ENCODE results near the gene SLIT3.

The SLIT3 gene

GRCh38 chr5:169080448-169080911 is 220.5 kb downstream of the SLIT3 start:
- no peak for DNase-seq (ENCODE audit: insufficient read length, low spot score)
- TF ChIP-seq PAX5 (IDR thresholded peaks at IDR 0.05; ENCODE audit: insufficient read depth, low read length, severe bottlenecking) = no peak
- TF ChIP-seq SPI1 (IDR thresholded peaks at IDR 0.05; ENCODE audit: low read depth, low read length) = no peak
- no peak for TF ChIP-seq POLR2AphosphoS5 (IDR thresholded peaks at IDR 0.05; ENCODE audit: low read depth, low read length)
- no peak for TF ChIP-seq POLR2A (IDR thresholded peaks at IDR 0.05; ENCODE audit: low read depth, low read length)
- TF ChIP-seq TAF1 (IDR thresholded peaks at IDR 0.05; ENCODE audit: low read depth, low read length) = no peak
- no peak for TF ChIP-seq POU2F2 (IDR thresholded peaks at IDR 0.05; ENCODE audit: low read depth, low read length)
- no peak for FAIRE-seq

- TF ChIP-seq TAF1 (IDR thresholded peaks at IDR 0.05; ENCODE audit: low read depth, low read length) (no peak), SPI1 (IDR thresholded peaks at IDR 0.05; ENCODE audit: low read depth, low read length) (no peak), PAX5 (IDR thresholded peaks at IDR 0.05; ENCODE audit: insufficient read depth, low read length, severe bottlenecking) (no peak), POLR2A (IDR thresholded peaks at IDR 0.05; ENCODE audit: low read depth, low read length) (no peak), POLR2AphosphoS5 (IDR thresholded peaks at IDR 0.05; ENCODE audit: low read depth, low read length) (no peak), POU2F2 (IDR thresholded peaks at IDR 0.05; ENCODE audit: low read depth, low read length) (no peak)
- no peak for FAIRE-seq
These were observed 221.2 kb downstream of the SLIT3 start for GRCh38 chr5:169079697-169080096.

GRCh38 chr5:169074839-169075238 is 226.1 kb downstream of the SLIT3 start:
- FAIRE-seq (no peak), DNase-seq (ENCODE audit: insufficient read length, low spot score) (no peak)
- no peak for TF ChIP-seq POLR2A (IDR thresholded peaks at IDR 0.05; ENCODE audit: low read depth, low read length)
- no peak for TF ChIP-seq POLR2AphosphoS5 (IDR thresholded peaks at IDR 0.05; ENCODE audit: low read depth, low read length)
- TF ChIP-seq POU2F2 (IDR thresholded peaks at IDR 0.05; ENCODE audit: low read depth, low read length) = no peak
- no peak for TF ChIP-seq SPI1 (IDR thresholded peaks at IDR 0.05; ENCODE audit: low read depth, low read length)
- no peak for TF ChIP-seq TAF1 (IDR thresholded peaks at IDR 0.05; ENCODE audit: low read depth, low read length)
- no peak for TF ChIP-seq PAX5 (IDR thresholded peaks at IDR 0.05; ENCODE audit: insufficient read depth, low read length, severe bottlenecking)

More at GRCh38 chr5:169079697-169080096, 221.2 kb downstream of the SLIT3 start:
- DNase-seq (ENCODE audit: insufficient read length, low spot score) = no peak

- TF ChIP-seq POLR2AphosphoS5 (IDR thresholded peaks at IDR 0.05; ENCODE audit: low read depth, low read length) (no peak), TAF1 (IDR thresholded peaks at IDR 0.05; ENCODE audit: low read depth, low read length) (no peak), POU2F2 (IDR thresholded peaks at IDR 0.05; ENCODE audit: low read depth, low read length) (no peak), PAX5 (IDR thresholded peaks at IDR 0.05; ENCODE audit: insufficient read depth, low read length, severe bottlenecking) (no peak)
- FAIRE-seq (no peak), DNase-seq (ENCODE audit: insufficient read length, low spot score) (no peak)
These were observed 228.7 kb downstream of the SLIT3 start for GRCh38 chr5:169072233-169072632.

- FAIRE-seq (no peak), DNase-seq (ENCODE audit: insufficient read length, low spot score) (no peak)
- TF ChIP-seq PAX5 (IDR thresholded peaks at IDR 0.05; ENCODE audit: insufficient read depth, low read length, severe bottlenecking) (no peak), SPI1 (IDR thresholded peaks at IDR 0.05; ENCODE audit: low read depth, low read length) (no peak), POLR2AphosphoS5 (IDR thresholded peaks at IDR 0.05; ENCODE audit: low read depth, low read length) (no peak), POLR2A (IDR thresholded peaks at IDR 0.05; ENCODE audit: low read depth, low read length) (no peak), TAF1 (IDR thresholded peaks at IDR 0.05; ENCODE audit: low read depth, low read length) (no peak), POU2F2 (IDR thresholded peaks at IDR 0.05; ENCODE audit: low read depth, low read length) (no peak)
These were observed 230.5 kb downstream of the SLIT3 start for GRCh38 chr5:169070413-169070812.

- TF ChIP-seq PAX5 (IDR thresholded peaks at IDR 0.05; ENCODE audit: insufficient read depth, low read length, severe bottlenecking) = no peak
- no peak for TF ChIP-seq POLR2A (IDR thresholded peaks at IDR 0.05; ENCODE audit: low read depth, low read length)
- no peak for TF ChIP-seq POLR2AphosphoS5 (IDR thresholded peaks at IDR 0.05; ENCODE audit: low read depth, low read length)
- TF ChIP-seq TAF1 (IDR thresholded peaks at IDR 0.05; ENCODE audit: low read depth, low read length) = no peak
- no peak for TF ChIP-seq SPI1 (IDR thresholded peaks at IDR 0.05; ENCODE audit: low read depth, low read length)
- no peak for TF ChIP-seq POU2F2 (IDR thresholded peaks at IDR 0.05; ENCODE audit: low read depth, low read length)
- FAIRE-seq = no peak
These were observed 233.2 kb downstream of the SLIT3 start for GRCh38 chr5:169067751-169068173.

GRCh38 chr5:169065400-169065799 is 235.5 kb downstream of the SLIT3 start:
- DNase-seq (ENCODE audit: insufficient read length, low spot score) = no peak
- no peak for FAIRE-seq
- no peak for TF ChIP-seq PAX5 (IDR thresholded peaks at IDR 0.05; ENCODE audit: insufficient read depth, low read length, severe bottlenecking)
- no peak for TF ChIP-seq POU2F2 (IDR thresholded peaks at IDR 0.05; ENCODE audit: low read depth, low read length)
- TF ChIP-seq POLR2A (IDR thresholded peaks at IDR 0.05; ENCODE audit: low read depth, low read length) = no peak
- TF ChIP-seq TAF1 (IDR thresholded peaks at IDR 0.05; ENCODE audit: low read depth, low read length) = no peak
- TF ChIP-seq SPI1 (IDR thresholded peaks at IDR 0.05; ENCODE audit: low read depth, low read length) = no peak
- TF ChIP-seq POLR2AphosphoS5 (IDR thresholded peaks at IDR 0.05; ENCODE audit: low read depth, low read length) = no peak

More at GRCh38 chr5:169067751-169068173, 233.2 kb downstream of the SLIT3 start:
- no peak for DNase-seq (ENCODE audit: insufficient read length, low spot score)

- DNase-seq (ENCODE audit: insufficient read length, low spot score) = no peak
- no peak for FAIRE-seq
- TF ChIP-seq PAX5 (IDR thresholded peaks at IDR 0.05; ENCODE audit: insufficient read depth, low read length, severe bottlenecking) = no peak
- no peak for TF ChIP-seq POU2F2 (IDR thresholded peaks at IDR 0.05; ENCODE audit: low read depth, low read length)
- TF ChIP-seq TAF1 (IDR thresholded peaks at IDR 0.05; ENCODE audit: low read depth, low read length) = no peak
- TF ChIP-seq POLR2AphosphoS5 (IDR thresholded peaks at IDR 0.05; ENCODE audit: low read depth, low read length) = no peak
- TF ChIP-seq SPI1 (IDR thresholded peaks at IDR 0.05; ENCODE audit: low read depth, low read length) = no peak
- TF ChIP-seq POLR2A (IDR thresholded peaks at IDR 0.05; ENCODE audit: low read depth, low read length) = no peak
These were observed 236.8 kb downstream of the SLIT3 start for GRCh38 chr5:169064093-169064492.

GRCh38 chr5:169063316-169063953 is 237.5 kb downstream of the SLIT3 start:
- TF ChIP-seq POLR2AphosphoS5 (IDR thresholded peaks at IDR 0.05; ENCODE audit: low read depth, low read length) (no peak), SPI1 (IDR thresholded peaks at IDR 0.05; ENCODE audit: low read depth, low read length) (no peak), POU2F2 (IDR thresholded peaks at IDR 0.05; ENCODE audit: low read depth, low read length) (no peak), PAX5 (IDR thresholded peaks at IDR 0.05; ENCODE audit: insufficient read depth, low read length, severe bottlenecking) (no peak), TAF1 (IDR thresholded peaks at IDR 0.05; ENCODE audit: low read depth, low read length) (no peak), POLR2A (IDR thresholded peaks at IDR 0.05; ENCODE audit: low read depth, low read length) (no peak)
- DNase-seq (ENCODE audit: insufficient read length, low spot score) (no peak), FAIRE-seq (no peak)

All from GM12891 (cell line).